Epithelial cell of proximal tubule (primary cell): ENCODE measurements around the gene SERPINA10. TPM values are rescaled to one million over a fixed set of nuclear protein-coding genes. Genes with fewer than 3 reads are reported as not detected.

Experiments
- DNase-seq: peaks from one replicate; pipeline ENCODE4 v3.0.0-alpha.2; 2011; ENCODE audit warnings: low read depth
- H3K4me3 ChIP-seq: 2 replicates; pipeline ENCODE4 v1.5.1; 2011; ENCODE audit warnings: low read depth, mild to moderate bottlenecking, low read length
- total RNA-seq: library from RNA; depleted of rRNA; stranded (reverse); fragments of >200 nt; gene quantifications from 2 replicates; pipeline ENCODE4 v1.2.3, GENCODE V29; 2015
- TF ChIP-seq, protein P1 (sequence below): conservative IDR thresholded peaks from 2 replicates; pipeline ENCODE4 v1.5.1; 2012; ENCODE audit warnings: low read depth, mild to moderate bottlenecking, low read length

SERPINA10 gene
- total RNA-seq, 1 donor from 2014 or later = not detected

DNA sequence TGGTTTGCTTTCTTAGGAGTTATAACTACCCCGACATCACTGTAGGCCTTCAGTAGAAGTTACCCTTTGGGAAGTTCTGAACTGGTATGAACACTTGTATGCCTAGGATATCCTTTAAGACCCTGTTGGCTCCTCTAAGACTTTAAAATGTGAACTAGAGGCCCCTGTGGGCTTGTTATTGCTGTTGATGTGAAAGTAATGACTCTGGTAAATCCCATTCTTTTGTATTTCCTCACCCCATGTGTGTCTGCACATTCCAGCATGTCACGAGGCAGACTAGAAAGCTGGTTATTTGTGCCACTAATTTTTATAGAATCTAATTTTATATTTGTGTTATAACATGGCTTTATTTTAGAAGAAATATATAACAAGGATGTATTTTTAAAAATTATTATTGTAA is 48.9 kb downstream of the SERPINA10 start:
- no peak for DNase-seq
- H3K4me3 ChIP-seq = no peak overlapping the region
- TF ChIP-seq, protein P1, sequence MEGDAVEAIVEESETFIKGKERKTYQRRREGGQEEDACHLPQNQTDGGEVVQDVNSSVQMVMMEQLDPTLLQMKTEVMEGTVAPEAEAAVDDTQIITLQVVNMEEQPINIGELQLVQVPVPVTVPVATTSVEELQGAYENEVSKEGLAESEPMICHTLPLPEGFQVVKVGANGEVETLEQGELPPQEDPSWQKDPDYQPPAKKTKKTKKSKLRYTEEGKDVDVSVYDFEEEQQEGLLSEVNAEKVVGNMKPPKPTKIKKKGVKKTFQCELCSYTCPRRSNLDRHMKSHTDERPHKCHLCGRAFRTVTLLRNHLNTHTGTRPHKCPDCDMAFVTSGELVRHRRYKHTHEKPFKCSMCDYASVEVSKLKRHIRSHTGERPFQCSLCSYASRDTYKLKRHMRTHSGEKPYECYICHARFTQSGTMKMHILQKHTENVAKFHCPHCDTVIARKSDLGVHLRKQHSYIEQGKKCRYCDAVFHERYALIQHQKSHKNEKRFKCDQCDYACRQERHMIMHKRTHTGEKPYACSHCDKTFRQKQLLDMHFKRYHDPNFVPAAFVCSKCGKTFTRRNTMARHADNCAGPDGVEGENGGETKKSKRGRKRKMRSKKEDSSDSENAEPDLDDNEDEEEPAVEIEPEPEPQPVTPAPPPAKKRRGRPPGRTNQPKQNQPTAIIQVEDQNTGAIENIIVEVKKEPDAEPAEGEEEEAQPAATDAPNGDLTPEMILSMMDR = no peak

DNA sequence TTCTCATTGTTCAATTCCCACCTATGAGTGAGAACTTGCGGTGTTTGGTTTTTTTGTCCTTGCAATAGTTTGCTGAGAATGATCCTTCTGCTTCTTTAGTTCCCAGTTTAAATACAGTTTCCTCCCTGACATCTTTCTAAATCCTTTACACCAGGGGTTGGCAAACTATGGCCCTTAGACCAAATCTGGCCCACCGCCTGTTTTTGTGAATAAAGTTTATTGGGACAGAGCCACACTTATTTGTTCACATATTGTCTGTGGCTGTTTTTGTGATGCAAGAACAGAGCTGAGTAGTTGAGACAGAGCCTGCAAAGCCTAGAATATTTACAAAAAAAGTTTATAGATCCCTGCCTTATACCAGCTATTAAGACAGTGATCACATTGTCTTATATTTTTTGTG is 53.7 kb downstream of the SERPINA10 start:
- H3K4me3 ChIP-seq = no peak overlapping the region
- TF ChIP-seq, protein P1 = no peak
- no peak for DNase-seq

DNA sequence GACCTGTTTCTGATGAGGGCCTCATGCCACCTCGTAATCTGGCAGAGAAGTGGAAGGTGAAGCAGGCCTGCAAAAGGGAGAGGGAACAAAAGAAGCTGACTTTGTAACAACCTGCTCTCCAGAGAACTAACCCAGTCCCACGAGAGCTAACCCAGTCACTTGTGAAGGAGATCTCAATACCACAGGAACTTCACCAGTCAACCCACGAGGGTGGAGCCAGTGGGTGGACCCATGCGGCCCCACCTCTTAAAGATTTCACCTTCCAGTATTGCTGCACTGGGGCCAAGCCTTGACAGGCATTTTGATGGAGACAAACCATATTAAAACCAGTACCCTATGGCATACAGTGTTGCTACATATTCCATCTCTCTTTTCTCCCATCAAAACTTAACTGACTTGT is 55.1 kb downstream of the SERPINA10 start:
- no peak for DNase-seq
- TF ChIP-seq, protein P1 = no peak
- no peak overlapping the region for H3K4me3 ChIP-seq

DNA sequence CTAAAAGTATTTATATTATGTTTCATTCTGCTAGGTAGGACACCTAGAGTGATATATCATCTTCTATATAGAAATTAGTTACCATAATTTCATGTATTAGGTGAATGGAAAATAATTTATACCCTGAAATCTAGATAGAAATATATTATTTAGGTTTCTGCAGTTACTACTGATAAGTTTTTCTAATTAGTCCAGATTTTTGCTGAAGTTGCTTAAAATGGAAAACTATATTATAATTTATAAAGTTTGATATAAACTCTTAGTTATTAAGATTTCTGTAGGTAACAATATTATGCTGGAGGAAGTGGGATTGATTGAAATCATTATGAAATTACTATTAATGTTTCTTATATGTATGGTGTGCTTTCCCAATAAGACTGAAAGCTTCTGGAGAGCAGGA is 56.0 kb downstream of the SERPINA10 start:
- DNase-seq = no peak

More for the DNA sequence above, 56.0 kb downstream of the SERPINA10 start:
- TF ChIP-seq, protein P1 = no peak
- H3K4me3 ChIP-seq = no peak overlapping the region

Other genes starting within 250 kb of the SERPINA10 start
- gene DDX24, start 212.1 kb downstream of the SERPINA10 start, total RNA-seq = 121 and 150 TPM in 2 replicates
- 15.2 and 40.2 TPM in 2 replicates for gene IFI27L1, start 212.0 kb downstream of the SERPINA10 start, total RNA-seq
- gene IFI27, start 182.5 kb downstream of the SERPINA10 start, total RNA-seq = not detected in 2 replicates
- 112 and 139 TPM in 2 replicates for gene IFI27L2, start 163.7 kb downstream of the SERPINA10 start, total RNA-seq
- 0.29 and 1.7 TPM in 2 replicates for gene PPP4R4, start 118.9 kb downstream of the SERPINA10 start, total RNA-seq
- gene SERPINA6, start 30.1 kb upstream of the SERPINA10 start, total RNA-seq = 0.81 and 1.4 TPM in 2 replicates
- gene SERPINA2, start 73.4 kb upstream of the SERPINA10 start, total RNA-seq = not detected in 2 replicates
- gene SERPINA1, start 95.3 kb upstream of the SERPINA10 start, total RNA-seq = 15.3 and 15.8 TPM in 2 replicates
- gene SERPINA11, start 159.5 kb upstream of the SERPINA10 start, total RNA-seq = not detected in 2 replicates
- gene SERPINA9, start 182.9 kb upstream of the SERPINA10 start, total RNA-seq = not detected in 2 replicates
- not detected in 2 replicates for gene SERPINA12, start 216.2 kb upstream of the SERPINA10 start, total RNA-seq